Measurements from ENCODE around the gene STXBP5.

GRCh38 chr6:147438758-147439528, 234.7 kb downstream of the STXBP5 start:
- no peak for TF ChIP-seq CTCF (IDR thresholded peaks at IDR 0.05)
- no peak for TF ChIP-seq POLR2A (IDR thresholded peaks at IDR 0.05)

All from thyroid gland (tissue), 4 donors.